Measurements from ENCODE around the gene CFAP74.
"Not testable (repeated sequence)": the region's sequence is repeated elsewhere in the genome, so short reads cannot be mapped to it uniquely, and the experiment has no call there.

CFAP74 gene

GRCh38 chr1:1945782-1946393, 57.7 kb downstream of the CFAP74 start:
- no peak for DNase-seq (ENCODE audit: low read depth)

- DNase-seq (ENCODE audit: low read depth), result peak; percentile 47
These were observed 59.6 kb downstream of the CFAP74 start for GRCh38 chr1:1943834-1944570.

GRCh38 chr1:1942753-1943656, 60.6 kb downstream of the CFAP74 start:
- no peak for DNase-seq (ENCODE audit: low read depth)

- DNase-seq (ENCODE audit: low read depth), result no peak
These were observed 61.5 kb downstream of the CFAP74 start for GRCh38 chr1:1941868-1942752.

GRCh38 chr1:1941211-1941841, 62.3 kb downstream of the CFAP74 start:
- DNase-seq (ENCODE audit: low read depth), result no peak

GRCh38 chr1:1940123-1940425, 63.5 kb downstream of the CFAP74 start:
- DNase-seq (ENCODE audit: low read depth), result no peak

GRCh38 chr1:1939296-1940122, 64.1 kb downstream of the CFAP74 start:
- no peak for DNase-seq (ENCODE audit: low read depth)

- DNase-seq (ENCODE audit: low read depth), result no peak
These were observed 64.8 kb downstream of the CFAP74 start for GRCh38 chr1:1938613-1939295.

GRCh38 chr1:1938276-1938573, 65.4 kb downstream of the CFAP74 start:
- DNase-seq (ENCODE audit: low read depth), result no peak

GRCh38 chr1:1937549-1938275, 65.9 kb downstream of the CFAP74 start:
- no peak for DNase-seq (ENCODE audit: low read depth)

GRCh38 chr1:1937061-1937460, 66.5 kb downstream of the CFAP74 start:
- DNase-seq (ENCODE audit: low read depth), result no peak

GRCh38 chr1:1934848-1935247, 68.7 kb downstream of the CFAP74 start:
- DNase-seq (ENCODE audit: low read depth), result not testable (repeated sequence)

- no peak for DNase-seq (ENCODE audit: low read depth)
These were observed 73.7 kb downstream of the CFAP74 start for GRCh38 chr1:1929639-1930545.

GRCh38 chr1:1929102-1929638, 74.4 kb downstream of the CFAP74 start:
- DNase-seq (ENCODE audit: low read depth), result no peak

GRCh38 chr1:1928231-1929101, 75.1 kb downstream of the CFAP74 start:
- no peak for DNase-seq (ENCODE audit: low read depth)

GRCh38 chr1:1927751-1928150, 75.8 kb downstream of the CFAP74 start:
- no peak for DNase-seq (ENCODE audit: low read depth)
